ENCODE measurements around the gene SEZ6L2.
"Not testable (repeated sequence)": the region's sequence is repeated elsewhere in the genome, so short reads cannot be mapped to it uniquely, and the experiment has no call there.

Gene SEZ6L2

GRCh38 chr16:29898135-29898803 is 1.1 kb downstream of the SEZ6L2 start:
- Histone ChIP-seq H3K9me3 (ENCODE audit: control insufficient read depth, low read length) (no peaks in the 10 kb centered on the region), H3K4me1 (ENCODE audit: control insufficient read depth, insufficient read depth, low read length) (peaks cover 9% of the 10 kb centered on the region), H3K36me3 (ENCODE audit: control insufficient read depth, insufficient read depth, low read length, severe bottlenecking) (no peaks in the 10 kb centered on the region), H3K9ac (ENCODE audit: low read length) (no peak overlapping the region), H3K27me3 (replicated peaks; ENCODE audit: control insufficient read depth, insufficient read depth, low read length) (peaks cover 25% of the 10 kb centered on the region), H3K4me3 (ENCODE audit: low read length) (no peak overlapping the region)
- DNase-seq (ENCODE audit: low read depth) = no peak

GRCh38 chr16:29897333-29897732 is 2.0 kb downstream of the SEZ6L2 start:
- DNase-seq (ENCODE audit: low read depth) = no peak
- Histone ChIP-seq H3K9ac (ENCODE audit: low read length) (no peak overlapping the region), H3K4me3 (ENCODE audit: low read length) (no peak overlapping the region), H3K27me3 (replicated peaks; ENCODE audit: control insufficient read depth, insufficient read depth, low read length) (peaks cover 25% of the 10 kb centered on the region), H3K9me3 (ENCODE audit: control insufficient read depth, low read length) (no peaks in the 10 kb centered on the region), H3K36me3 (ENCODE audit: control insufficient read depth, insufficient read depth, low read length, severe bottlenecking) (no peaks in the 10 kb centered on the region), H3K4me1 (ENCODE audit: control insufficient read depth, insufficient read depth, low read length) (peaks cover 13% of the 10 kb centered on the region)

DNA sequence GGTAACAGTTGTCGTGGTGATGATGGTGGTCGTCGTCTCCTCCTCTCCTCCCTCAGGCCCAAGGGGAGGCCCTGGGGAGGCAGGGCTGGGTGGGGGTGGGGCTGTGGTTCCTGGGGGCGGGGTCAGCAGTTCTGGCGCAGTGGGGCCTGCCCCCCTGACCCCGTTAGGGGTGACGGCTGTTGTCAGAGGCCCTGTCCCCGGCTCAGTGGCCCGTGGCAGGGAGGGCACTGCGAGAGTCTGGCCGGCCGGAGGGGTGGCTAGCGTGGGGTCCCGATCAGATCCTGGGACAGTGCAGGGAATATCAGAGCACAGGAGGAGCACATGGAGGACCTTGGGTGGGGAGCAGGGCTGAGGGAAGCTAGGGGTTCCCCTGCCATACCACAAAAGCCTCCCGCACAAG is 2.5 kb downstream of the SEZ6L2 start:
- H3K4me3 ChIP-seq (ENCODE audit: low read length) = no peak overlapping the region
- H3K9ac ChIP-seq (ENCODE audit: low read length) = no peak overlapping the region
- H3K36me3 ChIP-seq (ENCODE audit: control insufficient read depth, insufficient read depth, low read length, severe bottlenecking) = no peaks in the 10 kb centered on the region
- H3K9me3 ChIP-seq (ENCODE audit: control insufficient read depth, low read length) = no peaks in the 10 kb centered on the region
- peaks cover 25% of the 10 kb centered on the region for H3K27me3 ChIP-seq (replicated peaks; ENCODE audit: control insufficient read depth, insufficient read depth, low read length)
- H3K4me1 ChIP-seq (ENCODE audit: control insufficient read depth, insufficient read depth, low read length) = peaks cover 18% of the 10 kb centered on the region
- DNase-seq (ENCODE audit: low read depth) = no peak

DNA sequence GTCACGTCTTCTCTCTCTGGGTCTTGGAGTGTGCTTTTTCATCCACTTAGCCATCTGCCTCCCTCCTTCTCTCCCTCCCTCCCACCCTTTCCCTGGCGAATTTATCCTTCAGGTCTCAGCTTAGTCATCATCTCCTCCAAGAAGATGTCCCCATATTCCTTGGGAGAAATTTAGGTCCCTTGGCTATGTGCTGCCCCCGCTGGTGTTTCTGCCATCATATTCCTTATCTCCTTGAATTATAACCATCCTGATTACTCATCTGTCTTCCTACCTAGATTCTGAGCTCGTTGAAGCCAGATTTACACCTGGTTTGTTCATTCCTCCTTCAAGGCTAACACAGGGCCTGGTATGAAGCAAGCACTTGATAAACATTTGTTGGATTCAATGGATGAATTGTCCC is 5.0 kb downstream of the SEZ6L2 start:
- no peaks in the 10 kb centered on the region for H3K9me3 ChIP-seq (ENCODE audit: control insufficient read depth, low read length)
- H3K4me3 ChIP-seq (ENCODE audit: low read length) = no peak overlapping the region
- H3K27me3 ChIP-seq (replicated peaks; ENCODE audit: control insufficient read depth, insufficient read depth, low read length) = peaks cover 25% of the 10 kb centered on the region
- H3K9ac ChIP-seq (ENCODE audit: low read length) = no peak overlapping the region
- peaks cover 15% of the 10 kb centered on the region for H3K4me1 ChIP-seq (ENCODE audit: control insufficient read depth, insufficient read depth, low read length)
- H3K36me3 ChIP-seq (ENCODE audit: control insufficient read depth, insufficient read depth, low read length, severe bottlenecking) = no peaks in the 10 kb centered on the region
- DNase-seq (ENCODE audit: low read depth) = no peak

- H3K9ac ChIP-seq (ENCODE audit: low read length) = no peak overlapping the region
- no peaks in the 10 kb centered on the region for H3K9me3 ChIP-seq (ENCODE audit: control insufficient read depth, low read length)
- peaks cover 15% of the 10 kb centered on the region for H3K4me1 ChIP-seq (ENCODE audit: control insufficient read depth, insufficient read depth, low read length)
- no peak for DNase-seq (ENCODE audit: low read depth)
- no peak overlapping the region for H3K4me3 ChIP-seq (ENCODE audit: low read length)
- H3K27me3 ChIP-seq (replicated peaks; ENCODE audit: control insufficient read depth, insufficient read depth, low read length) = peaks cover 25% of the 10 kb centered on the region
- no peaks in the 10 kb centered on the region for H3K36me3 ChIP-seq (ENCODE audit: control insufficient read depth, insufficient read depth, low read length, severe bottlenecking)
Measured at GRCh38 chr16:29893553-29893952, 5.8 kb downstream of the SEZ6L2 start.

DNA sequence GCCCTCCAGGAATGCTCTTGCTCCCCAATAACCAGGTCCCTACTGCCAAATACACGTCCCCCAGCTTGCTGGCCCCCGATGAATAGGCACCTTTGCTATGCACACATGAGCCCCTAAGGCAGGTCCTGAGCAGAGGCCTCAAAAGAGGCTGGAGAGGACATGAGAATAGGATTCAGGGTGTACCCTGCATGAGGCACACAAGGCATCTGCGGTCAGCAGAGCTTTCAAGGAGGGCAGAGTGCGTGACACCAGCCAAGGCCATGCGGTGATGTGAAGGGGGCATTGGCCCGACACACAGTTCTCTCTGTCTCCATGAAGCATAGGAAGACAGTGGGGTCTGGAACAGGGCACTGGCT is 6.9 kb downstream of the SEZ6L2 start:
- peaks cover 15% of the 10 kb centered on the region for H3K4me1 ChIP-seq (ENCODE audit: control insufficient read depth, insufficient read depth, low read length)
- no peak overlapping the region for H3K9ac ChIP-seq (ENCODE audit: low read length)
- peaks cover 25% of the 10 kb centered on the region for H3K27me3 ChIP-seq (replicated peaks; ENCODE audit: control insufficient read depth, insufficient read depth, low read length)
- no peak for DNase-seq (ENCODE audit: low read depth)
- no peaks in the 10 kb centered on the region for H3K36me3 ChIP-seq (ENCODE audit: control insufficient read depth, insufficient read depth, low read length, severe bottlenecking)
- H3K9me3 ChIP-seq (ENCODE audit: control insufficient read depth, low read length) = no peaks in the 10 kb centered on the region
- no peak overlapping the region for H3K4me3 ChIP-seq (ENCODE audit: low read length)

DNA sequence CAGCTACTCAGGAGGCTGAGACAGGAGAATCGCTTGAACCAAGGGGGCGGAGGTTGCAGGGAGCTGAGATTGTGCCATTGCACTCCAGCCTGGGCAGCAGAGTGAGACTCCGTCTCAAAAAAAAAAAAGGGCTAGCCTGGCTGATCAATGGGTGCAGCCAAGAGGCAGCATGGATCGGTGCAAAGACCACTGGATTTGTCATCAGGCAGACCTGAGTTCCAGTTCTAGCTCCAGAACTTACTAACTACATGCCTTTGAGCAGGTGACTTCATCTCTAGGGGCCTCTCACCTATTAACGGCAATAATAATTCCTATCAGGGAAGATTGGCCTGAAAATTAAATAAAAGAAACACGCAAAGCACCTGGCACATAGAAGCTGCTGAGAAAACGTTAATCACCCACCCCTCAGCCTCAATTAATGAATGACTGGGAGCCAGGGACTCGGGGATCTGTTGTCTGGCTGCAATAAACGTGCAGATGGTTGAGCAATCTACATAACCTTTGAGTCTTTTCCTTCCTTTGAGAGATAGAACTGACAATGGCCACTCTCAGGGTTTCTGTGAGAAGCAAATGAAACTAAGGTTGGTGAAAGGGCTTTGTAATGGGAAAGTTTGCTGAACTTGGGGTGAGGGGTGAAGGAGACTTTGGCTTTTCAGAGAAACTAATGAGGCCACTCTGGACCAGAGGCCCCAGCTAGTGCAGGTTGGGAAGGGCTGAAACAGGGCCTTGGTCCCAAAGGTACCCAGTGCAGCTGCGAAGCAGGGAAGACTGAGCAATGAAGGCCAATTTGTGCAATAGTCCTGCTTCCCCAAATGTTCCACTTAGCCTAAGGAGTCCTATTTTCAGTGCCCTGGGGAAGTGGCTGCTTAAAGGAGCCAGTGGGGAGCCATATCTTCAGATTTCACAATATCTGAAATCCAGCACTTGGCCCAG is 7.6 kb downstream of the SEZ6L2 start:
- Histone ChIP-seq H3K4me1 (ENCODE audit: control insufficient read depth, insufficient read depth, low read length) (peaks cover 15% of the 10 kb centered on the region), H3K36me3 (ENCODE audit: control insufficient read depth, insufficient read depth, low read length, severe bottlenecking) (no peaks in the 10 kb centered on the region), H3K4me3 (ENCODE audit: low read length) (no peak overlapping the region), H3K27me3 (replicated peaks; ENCODE audit: control insufficient read depth, insufficient read depth, low read length) (peaks cover 22% of the 10 kb centered on the region), H3K9ac (ENCODE audit: low read length) (no peak overlapping the region), H3K9me3 (ENCODE audit: control insufficient read depth, low read length) (no peaks in the 10 kb centered on the region)
- DNase-seq (ENCODE audit: low read depth) = no peak

DNA sequence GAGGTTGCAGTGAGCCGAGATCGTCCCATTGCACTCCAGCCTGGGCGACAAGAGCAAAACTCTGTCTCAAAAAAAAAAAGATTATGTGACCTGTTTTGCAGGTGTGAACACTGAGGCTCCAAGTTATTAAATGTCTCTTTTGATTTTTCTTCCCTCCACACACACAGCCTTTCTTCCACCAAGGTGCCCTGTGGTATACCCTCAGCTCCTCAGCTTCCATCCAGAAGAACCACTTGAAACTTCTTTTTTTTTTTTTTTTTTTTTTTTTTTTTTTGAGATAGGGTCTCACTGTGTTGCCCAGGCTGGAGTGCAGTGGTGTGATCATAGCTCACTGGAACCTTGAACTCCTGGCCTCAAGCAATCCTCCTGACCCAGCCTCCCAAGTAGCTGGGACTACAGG is 10.0 kb downstream of the SEZ6L2 start:
- H3K36me3 ChIP-seq (ENCODE audit: control insufficient read depth, insufficient read depth, low read length, severe bottlenecking); H3K4me3 ChIP-seq (ENCODE audit: low read length); H3K9me3 ChIP-seq (ENCODE audit: control insufficient read depth, low read length); DNase-seq (ENCODE audit: low read depth); H3K9ac ChIP-seq (ENCODE audit: low read length): not testable (repeated sequence)
- Histone ChIP-seq H3K27me3 (replicated peaks; ENCODE audit: control insufficient read depth, insufficient read depth, low read length) (peaks cover 15% of the 10 kb centered on the region), H3K4me1 (ENCODE audit: control insufficient read depth, insufficient read depth, low read length) (peaks cover 15% of the 10 kb centered on the region)

GRCh38 chr16:29883987-29884386 is 15.4 kb downstream of the SEZ6L2 start:
- Histone ChIP-seq H3K4me3 (ENCODE audit: low read length) (no peak overlapping the region), H3K9me3 (ENCODE audit: control insufficient read depth, low read length) (no peaks in the 10 kb centered on the region), H3K27me3 (replicated peaks; ENCODE audit: control insufficient read depth, insufficient read depth, low read length) (peaks cover 18% of the 10 kb centered on the region)

DNA sequence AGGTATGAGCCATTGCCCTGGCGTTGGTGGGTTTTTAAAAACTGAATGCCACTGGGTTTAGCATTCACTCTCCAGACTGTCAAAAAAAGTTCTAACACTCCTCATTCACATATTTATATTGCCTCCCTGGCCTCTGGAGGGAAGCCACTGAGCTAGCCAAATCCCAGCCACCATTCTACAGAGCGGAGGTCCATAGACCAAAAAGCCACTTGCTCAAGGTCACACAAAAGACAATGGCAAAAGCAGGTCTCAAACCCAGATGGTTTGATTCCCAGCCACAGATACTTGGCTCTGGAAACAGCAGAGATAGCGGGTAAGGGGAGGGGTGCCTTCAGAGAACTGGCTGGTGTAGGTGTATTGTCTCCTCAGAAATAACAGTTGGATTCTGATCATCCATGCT is 18.3 kb downstream of the SEZ6L2 start:
- DNase-seq (ENCODE audit: low read depth) = no peak
- Histone ChIP-seq H3K36me3 (ENCODE audit: control insufficient read depth, insufficient read depth, low read length, severe bottlenecking) (no peaks in the 10 kb centered on the region), H3K4me3 (ENCODE audit: low read length) (no peak overlapping the region), H3K27me3 (replicated peaks; ENCODE audit: control insufficient read depth, insufficient read depth, low read length) (peaks cover 22% of the 10 kb centered on the region), H3K9me3 (ENCODE audit: control insufficient read depth, low read length) (peaks cover 4% of the 10 kb centered on the region), H3K4me1 (ENCODE audit: control insufficient read depth, insufficient read depth, low read length) (no peaks in the 10 kb centered on the region), H3K9ac (ENCODE audit: low read length) (no peak overlapping the region)

More at GRCh38 chr16:29883987-29884386, 15.4 kb downstream of the SEZ6L2 start:
- no peaks in the 10 kb centered on the region for H3K36me3 ChIP-seq (ENCODE audit: control insufficient read depth, insufficient read depth, low read length, severe bottlenecking)
- H3K4me1 ChIP-seq (ENCODE audit: control insufficient read depth, insufficient read depth, low read length) = no peaks in the 10 kb centered on the region
- no peak overlapping the region for H3K9ac ChIP-seq (ENCODE audit: low read length)
- DNase-seq (ENCODE audit: low read depth) = no peak

DNA sequence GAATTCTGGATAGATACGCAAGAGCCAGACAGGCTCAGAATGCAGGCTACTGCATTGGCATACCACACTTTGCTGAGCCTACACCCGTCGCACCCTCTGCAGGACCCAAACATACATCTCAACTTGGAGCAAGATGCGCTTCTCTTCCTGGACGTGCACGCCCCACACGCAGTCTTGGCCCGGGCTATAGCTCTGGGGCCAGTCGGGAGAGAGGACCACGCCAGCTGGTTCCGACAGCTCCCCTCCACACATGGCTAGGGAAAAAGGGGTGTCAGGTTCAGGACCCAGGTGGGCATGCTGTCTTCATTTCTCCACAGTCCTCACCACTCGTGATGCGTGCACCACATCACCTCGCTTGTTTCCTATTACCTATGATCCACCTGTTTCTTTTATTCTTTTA is 21.2 kb downstream of the SEZ6L2 start:
- Histone ChIP-seq H3K4me1 (ENCODE audit: control insufficient read depth, insufficient read depth, low read length) (no peaks in the 10 kb centered on the region), H3K4me3 (ENCODE audit: low read length) (no peak overlapping the region), H3K9ac (ENCODE audit: low read length) (no peak overlapping the region), H3K27me3 (replicated peaks; ENCODE audit: control insufficient read depth, insufficient read depth, low read length) (peaks cover 32% of the 10 kb centered on the region), H3K9me3 (ENCODE audit: control insufficient read depth, low read length) (peaks cover 4% of the 10 kb centered on the region), H3K36me3 (ENCODE audit: control insufficient read depth, insufficient read depth, low read length, severe bottlenecking) (no peaks in the 10 kb centered on the region)
- no peak for DNase-seq (ENCODE audit: low read depth)

All from adipocyte (in vitro differentiated cells).